GM12891 (cell line): Measurements from ENCODE around the gene TCAIM.

ENCODE experiments used
- DNase-seq: peaks from one replicate; pipeline ENCODE4 v3.0.0; 2011; ENCODE audit warnings: low spot score; ENCODE audit not compliant: insufficient read length
- FAIRE-seq: peaks from 2 replicates; lab custom pipeline; 2011; peaks lifted over from hg19 to GRCh38; lab: Jason Lieb, UNC
- PAX5 ChIP-seq: IDR thresholded peaks from 2 replicates; pipeline ENCODE4 v1.6.1; 2011; ENCODE audit warnings: low read length, moderate library complexity, mild to moderate bottlenecking; ENCODE audit not compliant: insufficient read depth, severe bottlenecking
- POLR2A ChIP-seq: IDR thresholded peaks from 2 replicates; pipeline ENCODE4 v1.6.1; 2011; ENCODE audit warnings: low read depth, low read length, control low read depth
- POLR2AphosphoS5 ChIP-seq: IDR thresholded peaks from 2 replicates; pipeline ENCODE4 v1.6.1; 2011; ENCODE audit warnings: low read depth, low read length, control low read depth
- POU2F2 ChIP-seq: IDR thresholded peaks from 2 replicates; pipeline ENCODE4 v1.6.1; 2011; ENCODE audit warnings: low read depth, mild to moderate bottlenecking, control low read depth, low read length, moderate library complexity
- SPI1 ChIP-seq: IDR thresholded peaks from 2 replicates; pipeline ENCODE4 v1.6.1; 2011; ENCODE audit warnings: low read depth, low read length, control low read depth
- TAF1 ChIP-seq: IDR thresholded peaks from 2 replicates; pipeline ENCODE4 v1.6.1; 2011; ENCODE audit warnings: low read depth, low read length, control low read depth

The TCAIM gene

DNA sequence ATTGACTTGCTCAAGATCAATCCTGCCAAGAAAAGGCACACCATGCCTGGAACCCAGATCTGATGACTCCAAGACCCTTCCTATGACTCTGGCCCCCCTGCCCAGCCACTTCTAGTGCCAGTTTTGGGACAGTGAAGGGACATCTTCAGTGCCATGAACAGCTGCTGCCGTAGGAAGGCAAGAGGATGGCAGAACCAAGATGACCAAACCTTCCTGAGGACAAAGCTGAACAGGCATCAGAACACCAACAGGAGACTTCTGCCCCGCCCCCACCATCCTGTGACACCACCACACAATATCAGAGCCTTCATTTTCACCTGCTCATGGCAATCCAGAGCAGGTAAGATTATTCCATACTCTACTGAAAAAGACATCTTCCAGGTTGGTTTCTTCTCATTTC lies 105.9 kb downstream of the TCAIM start:
- FAIRE-seq (no peak), DNase-seq (no peak)
- TF ChIP-seq POLR2AphosphoS5, result no peak
- TF ChIP-seq POU2F2, result no peak
- no peak for TF ChIP-seq SPI1
- TF ChIP-seq PAX5, result no peak
- TF ChIP-seq TAF1, result no peak
- TF ChIP-seq POLR2A, result no peak

DNA sequence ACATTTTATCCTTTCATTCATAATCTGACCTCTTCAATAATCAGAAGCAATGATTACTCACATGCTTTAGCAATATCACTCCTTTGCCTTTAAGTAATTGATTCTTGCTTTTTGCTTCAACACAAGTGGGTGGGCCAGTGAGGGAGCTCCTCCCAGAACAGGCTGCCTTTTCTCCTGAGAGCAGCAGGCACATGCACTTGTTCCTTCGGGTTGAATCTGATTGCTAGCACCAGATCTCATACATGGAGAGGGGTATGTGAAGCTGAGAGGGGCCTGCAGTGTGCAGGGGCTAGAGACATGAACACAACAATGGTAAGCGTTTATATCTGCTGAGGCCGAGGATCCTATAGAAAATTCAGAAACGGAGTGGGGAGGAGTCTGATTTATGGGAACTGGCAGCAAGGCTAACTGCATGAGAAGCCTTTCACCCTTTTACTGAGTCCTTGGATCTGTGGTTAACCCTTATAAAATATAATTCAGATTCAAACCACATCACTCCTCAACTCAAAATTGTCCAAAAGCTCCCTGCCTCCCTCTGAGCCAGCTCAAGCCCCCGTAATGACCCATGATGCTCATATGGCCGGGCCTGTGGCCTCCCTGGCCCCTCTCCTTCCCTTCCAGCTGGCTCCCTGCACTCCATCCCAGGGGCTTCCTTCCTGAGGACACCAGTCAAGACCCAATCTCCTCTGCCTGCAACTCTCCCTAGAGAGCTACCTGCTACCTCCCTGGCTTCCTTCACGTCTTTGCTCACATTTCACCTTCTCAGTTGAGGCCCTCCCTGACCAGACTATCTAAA lies 106.5 kb downstream of the TCAIM start:
- FAIRE-seq (no peak), DNase-seq (no peak)
- TF ChIP-seq POLR2A, result no peak
- no peak for TF ChIP-seq POLR2AphosphoS5
- TF ChIP-seq PAX5, result no peak
- TF ChIP-seq TAF1, result no peak
- no peak for TF ChIP-seq POU2F2

DNA sequence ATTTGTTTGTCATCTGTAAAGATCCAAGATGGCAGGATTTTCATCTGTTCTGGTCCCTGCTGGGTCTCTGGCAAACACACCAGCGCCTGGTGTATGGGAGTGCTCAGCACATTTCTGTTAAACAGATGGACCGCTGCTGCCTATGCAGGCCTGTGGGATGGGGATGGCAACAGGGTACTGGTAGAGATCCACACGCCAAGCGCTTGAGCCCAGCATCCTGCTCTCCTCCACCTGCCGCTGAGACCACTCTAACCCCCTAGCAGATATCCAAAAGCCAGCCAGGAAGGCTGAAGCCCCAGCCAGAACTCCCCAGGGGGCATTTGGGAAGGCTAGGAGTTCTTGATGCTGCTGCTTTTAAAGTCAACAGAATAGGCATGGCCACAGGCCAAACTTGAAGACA lies 107.2 kb downstream of the TCAIM start:
- FAIRE-seq (no peak), DNase-seq (no peak)
- no peak for TF ChIP-seq SPI1
- no peak for TF ChIP-seq PAX5
- TF ChIP-seq TAF1, result no peak

DNA sequence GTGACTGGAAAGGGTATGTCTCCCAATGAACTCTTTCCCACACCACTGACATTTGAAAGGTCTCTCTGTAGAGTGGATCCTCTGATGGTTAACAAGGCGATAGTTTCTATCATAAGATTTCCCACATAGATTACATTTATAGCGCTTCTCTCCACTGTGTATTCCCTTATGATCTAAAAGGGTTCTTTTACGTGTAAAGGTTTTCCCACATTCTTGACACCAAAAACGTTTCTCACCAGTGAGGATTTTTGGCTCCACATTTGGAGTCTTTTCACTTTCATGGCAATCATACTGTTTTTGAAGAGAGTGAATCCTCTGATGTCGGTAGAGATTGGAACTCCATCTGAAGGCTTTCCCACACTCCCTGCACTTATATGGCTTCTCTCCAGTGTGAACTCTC lies 108.4 kb downstream of the TCAIM start:
- FAIRE-seq, result no peak
- TF ChIP-seq PAX5, result no peak
- no peak for TF ChIP-seq SPI1
- no peak for TF ChIP-seq POLR2AphosphoS5
- TF ChIP-seq TAF1, result no peak
- no peak for TF ChIP-seq POU2F2
- TF ChIP-seq POLR2A, result no peak

DNA sequence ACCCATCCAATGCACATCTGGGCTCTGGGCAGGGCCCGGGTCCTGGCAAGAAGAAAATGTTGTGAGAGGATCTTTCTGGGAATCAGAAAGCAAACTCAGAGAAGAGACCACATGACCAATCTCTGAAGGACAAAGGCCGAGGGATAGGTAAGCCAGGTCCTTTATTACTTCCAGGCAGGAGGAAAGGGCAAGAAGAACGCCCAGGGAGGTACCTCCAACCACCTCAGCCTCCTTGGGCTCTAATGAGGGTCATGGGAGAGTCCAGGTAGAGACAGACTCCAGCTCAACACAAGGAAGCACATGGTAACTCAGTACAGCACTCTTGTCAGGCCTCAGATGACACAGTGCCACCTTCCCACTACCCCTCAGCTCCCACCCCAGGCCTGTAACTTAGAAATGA lies 112.9 kb downstream of the TCAIM start:
- DNase-seq (no peak), FAIRE-seq (no peak)
- no peak for TF ChIP-seq SPI1
- TF ChIP-seq PAX5, result no peak
- no peak for TF ChIP-seq POU2F2
- no peak for TF ChIP-seq POLR2AphosphoS5
- TF ChIP-seq TAF1, result no peak
- no peak for TF ChIP-seq POLR2A

More for the DNA sequence above, 108.4 kb downstream of the TCAIM start:
- no peak for DNase-seq

DNA sequence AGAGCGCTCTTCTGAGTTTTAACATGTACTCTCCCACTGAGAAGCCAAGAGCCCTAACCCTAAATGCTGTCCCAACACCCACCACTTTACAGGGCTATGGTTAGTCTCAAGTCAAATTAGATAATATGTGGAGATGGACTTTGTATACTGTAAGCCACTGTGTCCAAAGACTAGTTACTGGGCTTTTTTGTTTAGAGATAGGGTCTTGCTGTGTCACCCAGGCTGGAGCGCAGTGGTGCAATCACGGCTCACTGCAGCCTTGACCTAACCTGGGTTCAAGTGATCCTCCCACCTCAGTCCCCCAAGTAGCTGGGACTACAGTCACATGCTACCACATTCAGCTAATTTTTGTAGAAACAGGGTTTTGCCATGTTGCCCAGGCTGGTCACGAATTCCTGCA lies 115.7 kb downstream of the TCAIM start:
- no peak for TF ChIP-seq POLR2AphosphoS5
- no peak for TF ChIP-seq POLR2A
- TF ChIP-seq PAX5, result no peak
- TF ChIP-seq SPI1, result no peak
- TF ChIP-seq TAF1, result no peak
- no peak for TF ChIP-seq POU2F2
- DNase-seq (no peak), FAIRE-seq (no peak)

DNA sequence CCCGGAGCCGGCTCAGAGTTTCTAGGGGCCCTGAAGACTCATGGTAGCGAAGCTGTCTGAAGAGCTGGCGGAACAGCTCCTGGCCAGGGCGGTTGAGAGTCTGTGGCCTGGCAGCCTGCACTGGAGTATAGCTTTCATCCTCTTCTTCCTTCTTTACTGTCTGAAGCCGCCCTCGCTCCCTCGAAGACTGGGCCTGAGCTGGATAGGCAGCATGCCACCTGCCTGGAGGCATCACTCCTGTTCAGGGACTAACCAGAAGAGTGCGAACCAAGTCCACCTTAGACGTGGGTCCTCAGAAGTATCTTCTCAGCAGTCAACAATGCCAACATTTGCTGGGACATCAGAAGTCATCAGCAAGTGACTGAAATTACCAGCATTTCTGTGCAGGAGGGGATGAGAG lies 116.8 kb downstream of the TCAIM start:
- FAIRE-seq (no peak), DNase-seq (no peak)
- no peak for TF ChIP-seq SPI1
- no peak for TF ChIP-seq PAX5
- no peak for TF ChIP-seq POU2F2
- TF ChIP-seq POLR2AphosphoS5, result no peak
- no peak for TF ChIP-seq TAF1
- TF ChIP-seq POLR2A, result no peak
